ENCODE measurements around the gene TASP1. TPM values are rescaled to one million over a fixed set of nuclear protein-coding genes. Genes with fewer than 3 reads are reported as not detected.

The TASP1 gene
- total RNA-seq, 2 donors from 2014 or later = 15.8 to 16.6 TPM

DNA sequence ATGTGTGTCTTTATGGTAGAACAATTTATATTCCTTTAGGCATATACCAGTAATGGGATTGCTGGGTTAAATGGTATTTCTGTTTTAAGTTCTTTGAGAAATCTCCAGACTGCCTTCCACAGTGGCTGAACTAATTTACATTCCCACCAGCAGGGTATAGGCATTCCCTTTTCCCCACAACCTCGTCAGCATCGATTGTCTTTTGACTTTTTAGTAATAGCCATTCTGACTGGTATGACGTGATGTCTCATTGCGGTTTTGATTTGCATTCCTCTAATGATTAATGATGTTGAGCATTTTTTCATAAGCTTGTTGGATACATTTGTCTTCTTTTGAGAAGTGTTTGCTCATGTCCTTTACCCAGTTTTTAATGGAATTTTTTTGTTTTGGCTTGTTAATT, 5.3 kb upstream of the TASP1 start:
- H3K4me3 ChIP-seq (ENCODE audit: low read length) = no peak overlapping the region
- no peaks in the 10 kb centered on the region for H3K4me1 ChIP-seq (ENCODE audit: control insufficient read depth, insufficient read depth, low read length)
- DNase-seq = no peak
- H3K27ac ChIP-seq (ENCODE audit: low read depth, low read length) = no peak overlapping the region
- H3K9me3 ChIP-seq (ENCODE audit: control insufficient read depth, low read length) = no peaks in the 10 kb centered on the region
- no peaks in the 10 kb centered on the region for H3K36me3 Mint-ChIP-seq (ENCODE audit: low read depth)
- H3K27me3 Mint-ChIP-seq (ENCODE audit: insufficient read depth) = peaks cover 2% of the 10 kb centered on the region
- H3K4me3 Mint-ChIP-seq = no peak overlapping the region
- 88 to 93% methylated on average over 2 to 4 of the region's 4 CpGs for WGBS, 2 experiments (ENCODE audit: insufficient coverage in 1 of 2, insufficient read length in 1 of 2)
- TF ChIP-seq, protein P1, sequence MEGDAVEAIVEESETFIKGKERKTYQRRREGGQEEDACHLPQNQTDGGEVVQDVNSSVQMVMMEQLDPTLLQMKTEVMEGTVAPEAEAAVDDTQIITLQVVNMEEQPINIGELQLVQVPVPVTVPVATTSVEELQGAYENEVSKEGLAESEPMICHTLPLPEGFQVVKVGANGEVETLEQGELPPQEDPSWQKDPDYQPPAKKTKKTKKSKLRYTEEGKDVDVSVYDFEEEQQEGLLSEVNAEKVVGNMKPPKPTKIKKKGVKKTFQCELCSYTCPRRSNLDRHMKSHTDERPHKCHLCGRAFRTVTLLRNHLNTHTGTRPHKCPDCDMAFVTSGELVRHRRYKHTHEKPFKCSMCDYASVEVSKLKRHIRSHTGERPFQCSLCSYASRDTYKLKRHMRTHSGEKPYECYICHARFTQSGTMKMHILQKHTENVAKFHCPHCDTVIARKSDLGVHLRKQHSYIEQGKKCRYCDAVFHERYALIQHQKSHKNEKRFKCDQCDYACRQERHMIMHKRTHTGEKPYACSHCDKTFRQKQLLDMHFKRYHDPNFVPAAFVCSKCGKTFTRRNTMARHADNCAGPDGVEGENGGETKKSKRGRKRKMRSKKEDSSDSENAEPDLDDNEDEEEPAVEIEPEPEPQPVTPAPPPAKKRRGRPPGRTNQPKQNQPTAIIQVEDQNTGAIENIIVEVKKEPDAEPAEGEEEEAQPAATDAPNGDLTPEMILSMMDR (conservative IDR thresholded peaks at IDR 0.05) = peak; percentile 61
- H3K4me1 Mint-ChIP-seq = peaks cover 27% of the 10 kb centered on the region
- H3K36me3 ChIP-seq (ENCODE audit: control insufficient read depth, insufficient read depth, low read length) = no peaks in the 10 kb centered on the region
- H3K9ac ChIP-seq (ENCODE audit: extremely low read depth, low read length, poor library complexity, severe bottlenecking) = no peak overlapping the region
- H3K27me3 ChIP-seq (ENCODE audit: control insufficient read depth, insufficient read depth, low read length, poor library complexity, severe bottlenecking) = no peaks in the 10 kb centered on the region
- no peak overlapping the region for H3K27ac Mint-ChIP-seq
- peaks cover 9% of the 10 kb centered on the region for H3K9me3 Mint-ChIP-seq

DNA sequence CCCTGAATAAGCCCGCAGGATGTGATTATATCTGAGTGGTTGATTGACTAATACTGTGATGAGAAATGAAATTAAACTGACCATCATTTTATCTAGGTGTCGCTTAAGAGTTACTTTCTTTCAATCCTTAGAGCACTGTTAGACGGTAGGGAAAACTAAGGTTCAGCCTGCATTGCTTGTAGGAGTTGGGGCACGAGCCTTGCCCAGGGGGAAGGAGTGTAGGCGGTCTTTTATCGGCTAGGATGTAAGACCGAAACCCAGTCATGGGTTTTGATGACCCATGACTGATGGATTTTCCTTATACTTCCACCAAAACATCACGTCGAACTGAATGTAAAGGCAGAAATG, 392 bp upstream of the TASP1 start:
- peak overlapping the region; percentile 96 for H3K27ac Mint-ChIP-seq
- Histone ChIP-seq H3K9ac (ENCODE audit: extremely low read depth, low read length, poor library complexity, severe bottlenecking) (no peak overlapping the region), H3K27me3 (ENCODE audit: control insufficient read depth, insufficient read depth, low read length, poor library complexity, severe bottlenecking) (no peaks in the 10 kb centered on the region), H3K9me3 (ENCODE audit: control insufficient read depth, low read length) (no peaks in the 10 kb centered on the region), H3K4me3 (ENCODE audit: low read length) (peak overlapping the region; percentile 98), H3K4me1 (ENCODE audit: control insufficient read depth, insufficient read depth, low read length) (no peaks in the 10 kb centered on the region), H3K36me3 (ENCODE audit: control insufficient read depth, insufficient read depth, low read length) (no peaks in the 10 kb centered on the region), H3K27ac (ENCODE audit: low read depth, low read length) (no peak overlapping the region)
- H3K4me3 Mint-ChIP-seq = peak overlapping the region; percentile 96
- no peaks in the 10 kb centered on the region for H3K9me3 Mint-ChIP-seq
- H3K4me1 Mint-ChIP-seq = peaks cover 27% of the 10 kb centered on the region
- H3K36me3 Mint-ChIP-seq (ENCODE audit: low read depth) = peaks cover 8% of the 10 kb centered on the region
- TF ChIP-seq, protein P1 (conservative IDR thresholded peaks at IDR 0.05) = no peak
- H3K27me3 Mint-ChIP-seq (ENCODE audit: insufficient read depth) = no peaks in the 10 kb centered on the region
- 25 to 33% methylated on average over 5 to 9 of the region's 9 CpGs for WGBS, 2 experiments (ENCODE audit: insufficient coverage in 1 of 2, insufficient read length in 1 of 2)
- DNase-seq = no peak

DNA sequence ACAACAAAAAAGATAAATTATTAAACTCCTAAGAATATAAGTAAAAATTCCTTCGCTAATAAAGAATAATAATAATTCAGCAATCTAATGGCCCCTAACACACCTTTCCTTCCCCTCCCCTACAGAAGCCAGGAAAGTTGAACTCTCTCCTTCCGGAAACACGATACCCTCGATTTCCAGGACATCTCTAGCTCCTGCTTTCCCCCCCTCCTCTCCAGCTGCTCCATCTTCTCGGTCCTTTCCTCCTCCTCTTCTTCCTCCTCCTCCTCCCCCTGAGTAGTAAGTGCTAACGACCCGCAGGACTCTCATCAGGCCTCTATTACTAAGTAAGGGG, 603 bp downstream of the TASP1 start:
- Mint-ChIP-seq H3K36me3 (ENCODE audit: low read depth) (peaks cover 9% of the 10 kb centered on the region), H3K27me3 (ENCODE audit: insufficient read depth) (no peaks in the 10 kb centered on the region), H3K27ac (peak overlapping the region; percentile 96), H3K4me1 (peaks cover 18% of the 10 kb centered on the region), H3K9me3 (no peaks in the 10 kb centered on the region), H3K4me3 (peak overlapping the region; percentile 96)
- Histone ChIP-seq H3K4me3 (ENCODE audit: low read length) (peak overlapping the region; percentile 98), H3K27me3 (ENCODE audit: control insufficient read depth, insufficient read depth, low read length, poor library complexity, severe bottlenecking) (no peaks in the 10 kb centered on the region), H3K36me3 (ENCODE audit: control insufficient read depth, insufficient read depth, low read length) (no peaks in the 10 kb centered on the region), H3K4me1 (ENCODE audit: control insufficient read depth, insufficient read depth, low read length) (no peaks in the 10 kb centered on the region), H3K9me3 (ENCODE audit: control insufficient read depth, low read length) (no peaks in the 10 kb centered on the region), H3K27ac (ENCODE audit: low read depth, low read length) (peak overlapping the region; percentile 92), H3K9ac (ENCODE audit: extremely low read depth, low read length, poor library complexity, severe bottlenecking) (peak overlapping the region; percentile 91)
- no peak for DNase-seq
- TF ChIP-seq, protein P1 (conservative IDR thresholded peaks at IDR 0.05) = no peak
- 0 to 3% methylated on average over 6 to 7 of the region's 7 CpGs for WGBS, 2 experiments (ENCODE audit: insufficient coverage in 1 of 2, insufficient read length in 1 of 2)

Data from endodermal cell (in vitro differentiated cells).